ENCODE data around the gene PCNT. TPM values are rescaled to one million over a fixed set of nuclear protein-coding genes. Genes with fewer than 3 reads are reported as not detected.

PCNT gene
- total and polyA plus RNA-seq, 4 experiments from 2014 or later = 2.0 to 52.1 (median 36.1) TPM

- Histone ChIP-seq H3K4me1 (ENCODE audit: insufficient read depth, low read length) (no peaks in the 10 kb centered on the region), H3K36me3 (ENCODE audit: insufficient read depth, low read length) (peaks cover 6% of the 10 kb centered on the region), H3K4me3 (ENCODE audit: low read length in 2 of 2) (no peak overlapping the region), H3K9me3 (ENCODE audit: control insufficient read depth in 1 of 2, low read length in 2 of 2) (no peaks in the 10 kb centered on the region), H3K27me3 (ENCODE audit: insufficient read depth, low read length) (no peaks in the 10 kb centered on the region), H3K27ac (ENCODE audit: low read depth, low read length) (no peak overlapping the region)
- POLR2A ChIA-PET (ENCODE audit: partially characterized antibody) = no interaction called here
- DNase-seq = no peak
- intact Hi-C loops (cut with micrococcal nuclease) = no loop called here
- Mint-ChIP-seq H3K4me1 (peaks cover 0 to 2% (median 0%) of the 10 kb centered on the region in 4 donors), H3K27ac (no peak overlapping the region), H3K27me3 (no peaks in the 10 kb centered on the region), H3K9me3 (no peaks in the 10 kb centered on the region), H3K36me3 (peaks cover 32 to 40% of the 10 kb centered on the region in 2 donors), H3K4me3 (no peak overlapping the region)
- CTCF ChIA-PET (ENCODE audit: partially characterized antibody) = no interaction called here
These were observed 64.9 kb downstream of the PCNT start for GRCh38 chr21:46388896-46389295.

GRCh38 chr21:46390603-46391545 is 66.9 kb downstream of the PCNT start:
- Mint-ChIP-seq H3K9me3 (no peaks in the 10 kb centered on the region), H3K27ac (peak overlapping the region in 1 of 7 donors; percentile 16), H3K36me3 (peaks cover 24 to 39% of the 10 kb centered on the region in 2 donors), H3K27me3 (no peaks in the 10 kb centered on the region), H3K4me1 (peaks cover 0 to 4% (median 0%) of the 10 kb centered on the region in 4 donors), H3K4me3 (no peak overlapping the region)
- no peaks in the 10 kb centered on the region for H3K27me3 ChIP-seq (ENCODE audit: insufficient read depth, low read length)
- POLR2A ChIA-PET (ENCODE audit: partially characterized antibody) = no interaction called here
- intact Hi-C loops (cut with micrococcal nuclease) = no loop called here
- no peak for DNase-seq
- CTCF ChIA-PET (ENCODE audit: partially characterized antibody) = interaction anchor here (1.3 kb wide), 1 partner anchor 248 kb away, joined by 4 read pairs; no protein-coding TSS in a partner anchor
- no peak overlapping the region for H3K4me3 ChIP-seq (ENCODE audit: low read length in 2 of 2)
- H3K36me3 ChIP-seq (ENCODE audit: insufficient read depth, low read length) = no peaks in the 10 kb centered on the region
- no peaks in the 10 kb centered on the region for H3K4me1 ChIP-seq (ENCODE audit: insufficient read depth, low read length)
- no peaks in the 10 kb centered on the region for H3K9me3 ChIP-seq (ENCODE audit: control insufficient read depth in 1 of 2, low read length in 2 of 2)
- no peak overlapping the region for H3K27ac ChIP-seq (ENCODE audit: low read depth, low read length)

- Mint-ChIP-seq H3K27ac (no peak overlapping the region), H3K4me1 (peaks cover 0 to 4% (median 0%) of the 10 kb centered on the region in 4 donors), H3K4me3 (no peak overlapping the region), H3K9me3 (no peaks in the 10 kb centered on the region), H3K27me3 (no peaks in the 10 kb centered on the region), H3K36me3 (peaks cover 22 to 43% of the 10 kb centered on the region in 2 donors)
- ChIA-PET POLR2A (ENCODE audit: partially characterized antibody) (interaction anchor here (0.7 kb wide), 1 partner anchor 22 kb away, joined by 3 read pairs; no protein-coding TSS in a partner anchor), CTCF (ENCODE audit: partially characterized antibody) (interaction anchor here (1.3 kb wide), 1 partner anchor 249 kb away, joined by 4 read pairs; no protein-coding TSS in a partner anchor)
- DNase-seq = no peak
- Histone ChIP-seq H3K27ac (ENCODE audit: low read depth, low read length) (no peak overlapping the region), H3K9me3 (ENCODE audit: control insufficient read depth in 1 of 2, low read length in 2 of 2) (no peaks in the 10 kb centered on the region), H3K4me3 (ENCODE audit: low read length in 2 of 2) (no peak overlapping the region), H3K27me3 (ENCODE audit: insufficient read depth, low read length) (no peaks in the 10 kb centered on the region), H3K4me1 (ENCODE audit: insufficient read depth, low read length) (no peaks in the 10 kb centered on the region), H3K36me3 (ENCODE audit: insufficient read depth, low read length) (no peaks in the 10 kb centered on the region)
- intact Hi-C loops (cut with micrococcal nuclease) = no loop called here
These were observed 67.8 kb downstream of the PCNT start for GRCh38 chr21:46391773-46392172.

- H3K4me3 ChIP-seq (ENCODE audit: low read length in 2 of 2) = no peak overlapping the region
- no peak overlapping the region for H3K27ac Mint-ChIP-seq
- POLR2A ChIA-PET (ENCODE audit: partially characterized antibody) = no interaction called here
- no peak for DNase-seq
- H3K9me3 Mint-ChIP-seq = no peaks in the 10 kb centered on the region
- H3K4me1 ChIP-seq (ENCODE audit: insufficient read depth, low read length) = no peaks in the 10 kb centered on the region
- CTCF ChIA-PET (ENCODE audit: partially characterized antibody) = no interaction called here
- H3K27ac ChIP-seq (ENCODE audit: low read depth, low read length) = no peak overlapping the region
- H3K27me3 Mint-ChIP-seq = no peaks in the 10 kb centered on the region
- H3K36me3 ChIP-seq (ENCODE audit: insufficient read depth, low read length) = peaks cover 10% of the 10 kb centered on the region
- intact Hi-C loops (cut with micrococcal nuclease) = no loop called here
- no peaks in the 10 kb centered on the region for H3K27me3 ChIP-seq (ENCODE audit: insufficient read depth, low read length)
- H3K9me3 ChIP-seq (ENCODE audit: control insufficient read depth in 1 of 2, low read length in 2 of 2) = no peaks in the 10 kb centered on the region
- H3K4me3 Mint-ChIP-seq = no peak overlapping the region
- peaks cover 0 to 4% (median 0%) of the 10 kb centered on the region in 4 donors for H3K4me1 Mint-ChIP-seq
- H3K36me3 Mint-ChIP-seq = peaks cover 32 to 53% of the 10 kb centered on the region in 2 donors
These were observed 69.0 kb downstream of the PCNT start for GRCh38 chr21:46392921-46393320.

- Mint-ChIP-seq H3K27ac (peak overlapping the region in 1 of 7 donors; percentile 68), H3K4me1 (peaks cover 0 to 4% (median 0%) of the 10 kb centered on the region in 4 donors), H3K9me3 (no peaks in the 10 kb centered on the region), H3K4me3 (no peak overlapping the region), H3K36me3 (peaks cover 35 to 57% of the 10 kb centered on the region in 2 donors), H3K27me3 (no peaks in the 10 kb centered on the region)
- intact Hi-C loops (cut with micrococcal nuclease) = no loop called here
- Histone ChIP-seq H3K4me1 (ENCODE audit: insufficient read depth, low read length) (no peaks in the 10 kb centered on the region), H3K27me3 (ENCODE audit: insufficient read depth, low read length) (no peaks in the 10 kb centered on the region), H3K36me3 (ENCODE audit: insufficient read depth, low read length) (peaks cover 16% of the 10 kb centered on the region), H3K9me3 (ENCODE audit: control insufficient read depth in 1 of 2, low read length in 2 of 2) (no peaks in the 10 kb centered on the region), H3K4me3 (ENCODE audit: low read length in 2 of 2) (no peak overlapping the region), H3K27ac (ENCODE audit: low read depth, low read length) (no peak overlapping the region)
- no peak for DNase-seq
- CTCF ChIA-PET (ENCODE audit: partially characterized antibody) = no interaction called here
- POLR2A ChIA-PET (ENCODE audit: partially characterized antibody) = no interaction called here
These were observed 69.5 kb downstream of the PCNT start for GRCh38 chr21:46393451-46393940.

GRCh38 chr21:46393941-46394594 is 70.1 kb downstream of the PCNT start:
- Mint-ChIP-seq H3K27ac (peak overlapping the region in 5 of 7 donors; percentile 13 to 60 (median 42)), H3K9me3 (no peaks in the 10 kb centered on the region)
- POLR2A ChIA-PET (ENCODE audit: partially characterized antibody) = no interaction called here

GRCh38 chr21:46394595-46395104 is 70.7 kb downstream of the PCNT start:
- Histone ChIP-seq H3K4me1 (ENCODE audit: insufficient read depth, low read length) (no peaks in the 10 kb centered on the region), H3K27ac (ENCODE audit: low read depth, low read length) (no peak overlapping the region), H3K9me3 (ENCODE audit: control insufficient read depth in 1 of 2, low read length in 2 of 2) (no peaks in the 10 kb centered on the region), H3K27me3 (ENCODE audit: insufficient read depth, low read length) (no peaks in the 10 kb centered on the region), H3K4me3 (ENCODE audit: low read length in 2 of 2) (no peak overlapping the region), H3K36me3 (ENCODE audit: insufficient read depth, low read length) (peaks cover 17% of the 10 kb centered on the region)
- no peak for DNase-seq
- Mint-ChIP-seq H3K27ac (no peak overlapping the region), H3K9me3 (no peaks in the 10 kb centered on the region), H3K36me3 (peaks cover 44 to 59% of the 10 kb centered on the region in 2 donors), H3K4me1 (peaks cover 0 to 4% (median 0%) of the 10 kb centered on the region in 4 donors), H3K27me3 (no peaks in the 10 kb centered on the region), H3K4me3 (no peak overlapping the region)
- POLR2A ChIA-PET (ENCODE audit: partially characterized antibody) = no interaction called here
- intact Hi-C loops (cut with micrococcal nuclease) = no loop called here
- CTCF ChIA-PET (ENCODE audit: partially characterized antibody) = no interaction called here

More at GRCh38 chr21:46393941-46394594, 70.1 kb downstream of the PCNT start:
- Mint-ChIP-seq H3K4me1 (peaks cover 0 to 4% (median 0%) of the 10 kb centered on the region in 4 donors), H3K27me3 (no peaks in the 10 kb centered on the region), H3K4me3 (no peak overlapping the region), H3K36me3 (peaks cover 39 to 58% of the 10 kb centered on the region in 2 donors)
- Histone ChIP-seq H3K9me3 (ENCODE audit: control insufficient read depth in 1 of 2, low read length in 2 of 2) (no peaks in the 10 kb centered on the region), H3K27ac (ENCODE audit: low read depth, low read length) (no peak overlapping the region), H3K36me3 (ENCODE audit: insufficient read depth, low read length) (peaks cover 17% of the 10 kb centered on the region), H3K4me3 (ENCODE audit: low read length in 2 of 2) (no peak overlapping the region), H3K4me1 (ENCODE audit: insufficient read depth, low read length) (no peaks in the 10 kb centered on the region), H3K27me3 (ENCODE audit: insufficient read depth, low read length) (no peaks in the 10 kb centered on the region)
- CTCF ChIA-PET (ENCODE audit: partially characterized antibody) = no interaction called here
- intact Hi-C loops (cut with micrococcal nuclease) = no loop called here
- no peak for DNase-seq
